IgD-negative memory B cell (primary cell): ENCODE data around the gene TTLL10. TPM values are rescaled to one million over a fixed set of nuclear protein-coding genes. Genes with fewer than 3 reads are reported as not detected.

Experiments used
- H3K27ac Mint-ChIP-seq, 3 donors: one replicate each; pipeline ENCODE4 v1.8.0; 2020 to 2022; ENCODE audit warnings: mild to moderate bottlenecking in 3 of 3, mixed read lengths in 3 of 3, moderate library complexity in 1 of 3
- H3K27me3 Mint-ChIP-seq: one replicate; pipeline ENCODE4 v1.8.0; 2021; ENCODE audit warnings: mixed read lengths
- H3K36me3 Mint-ChIP-seq: one replicate; pipeline ENCODE4 v1.8.0; 2020; ENCODE audit warnings: mild to moderate bottlenecking, mixed read lengths
- H3K4me1 Mint-ChIP-seq, 3 donors: one replicate each; pipeline ENCODE4 v1.8.0; 2020 to 2022; ENCODE audit warnings: mixed read lengths in 3 of 3, mild to moderate bottlenecking in 1 of 3
- H3K4me3 Mint-ChIP-seq, 4 donors: one replicate each; pipeline ENCODE4 v1.8.0; 2020 to 2022; ENCODE audit warnings: mild to moderate bottlenecking in 4 of 4, mixed read lengths in 4 of 4, moderate library complexity in 3 of 4
- H3K9me3 Mint-ChIP-seq, 3 donors: one replicate each; pipeline ENCODE4 v1.8.0; 2020 to 2021; ENCODE audit warnings: mixed read lengths in 3 of 3, mild to moderate bottlenecking in 1 of 3
- polyA plus RNA-seq: library from polyadenylated mRNA; unstranded; fragments of 300-500 nt; fragmentation: Illumina TruSeq; gene quantifications from one replicate; pipeline ENCODE4 v1.2.3, GENCODE V29; 2021

The TTLL10 gene
- polyA plus RNA-seq, 1 donor from 2014 or later, result not detected

DNA sequence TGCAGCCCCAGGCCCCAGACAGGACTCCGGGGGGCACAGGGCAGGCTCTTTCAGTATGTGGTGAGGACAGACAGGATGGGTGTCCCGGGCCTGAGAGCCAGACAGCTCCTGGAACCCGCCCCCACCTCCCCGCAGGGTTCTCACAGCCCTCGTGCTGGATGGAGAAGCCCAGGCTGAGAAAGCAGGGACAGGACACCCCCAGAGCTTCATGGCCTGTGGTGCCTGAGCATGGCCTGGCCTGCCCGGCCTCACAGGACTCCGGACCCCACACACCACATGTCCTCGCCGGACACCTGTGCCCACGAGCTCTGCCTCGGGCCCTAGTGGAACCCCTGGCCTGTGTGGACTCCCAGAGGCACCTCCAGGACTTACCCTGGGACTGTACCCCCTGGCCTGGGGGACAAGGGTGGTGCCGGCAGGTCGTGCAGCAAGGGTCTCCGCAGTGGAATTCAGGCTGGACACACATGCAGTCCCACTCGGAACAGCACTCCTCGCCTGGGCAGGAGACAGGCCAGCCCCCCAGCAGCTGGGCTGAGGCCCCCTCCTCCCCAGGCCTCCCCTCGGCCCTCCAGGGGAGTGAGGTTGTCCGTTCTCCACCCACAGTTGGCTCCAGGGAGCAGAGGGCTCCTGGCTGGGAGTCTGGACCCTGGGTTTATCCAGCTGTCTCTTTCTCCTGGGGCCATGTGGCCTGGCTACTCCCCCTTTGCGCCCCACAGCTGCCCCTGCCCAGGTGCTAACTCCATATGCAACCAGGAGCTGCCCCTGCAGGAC lies 31.5 kb downstream of the TTLL10 start:
- peaks cover 0 to 2% (median 0%) of the 10 kb centered on the region in 3 donors for H3K9me3 Mint-ChIP-seq
- H3K4me1 Mint-ChIP-seq, result peaks cover 0 to 11% (median 7%) of the 10 kb centered on the region in 3 donors
- H3K4me3 Mint-ChIP-seq, result peak overlapping the region in 2 of 4 donors; percentile 4 to 12
- H3K36me3 Mint-ChIP-seq, result no peaks in the 10 kb centered on the region
- H3K27ac Mint-ChIP-seq, result peak overlapping the region in 1 of 3 donors; percentile 13
- peaks cover 14% of the 10 kb centered on the region for H3K27me3 Mint-ChIP-seq

- peaks cover 0 to 10% (median 7%) of the 10 kb centered on the region in 3 donors for H3K4me1 Mint-ChIP-seq
- no peaks in the 10 kb centered on the region for H3K36me3 Mint-ChIP-seq
- no peak overlapping the region for H3K27ac Mint-ChIP-seq
- peak overlapping the region in 3 of 4 donors; percentile 37 to 92 (median 73) for H3K4me3 Mint-ChIP-seq
- H3K27me3 Mint-ChIP-seq, result peaks cover 18% of the 10 kb centered on the region
- peaks cover 0 to 2% (median 0%) of the 10 kb centered on the region in 3 donors for H3K9me3 Mint-ChIP-seq
Observed at GRCh38 chr1:1205769-1206375, 32.2 kb downstream of the TTLL10 start.

DNA sequence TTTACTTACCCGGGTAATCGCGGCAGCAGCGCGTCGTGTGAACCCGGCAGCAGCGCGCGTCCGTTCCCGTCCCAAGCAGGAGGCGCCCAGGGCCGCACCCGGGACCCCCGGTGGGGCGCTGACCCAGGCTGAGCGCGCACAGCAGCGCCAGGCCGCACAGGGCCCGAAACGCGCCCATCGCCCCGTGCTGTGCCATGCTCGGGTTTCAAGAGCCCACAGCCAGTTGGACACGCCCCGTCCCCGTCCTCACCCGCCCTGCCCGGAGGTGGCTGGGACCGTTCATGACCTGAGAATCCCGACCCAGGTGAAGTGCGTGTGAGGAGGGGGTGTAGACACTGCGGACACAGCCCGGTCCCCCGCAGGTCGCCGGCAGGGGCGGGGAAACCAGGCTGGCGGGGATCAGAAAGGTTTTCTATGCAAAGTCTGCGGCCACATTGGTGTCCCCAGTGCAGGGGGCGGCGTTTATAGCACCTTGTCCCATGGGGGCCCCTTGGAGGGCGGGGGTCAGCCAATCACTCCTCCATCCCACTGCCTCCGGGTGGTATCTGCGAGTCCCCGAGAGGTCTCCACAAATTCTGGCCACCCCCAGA lies 32.8 kb downstream of the TTLL10 start, which contains the start of gene TNFRSF18:
TSS of gene TNFRSF18 (minus strand) at position 217 of the 590 bp plus-strand sequence. CDS start at position 196, 21 bp downstream.
- peak within 1 kb of the TSS; percentile 64 to 92 (median 82) for H3K4me3 Mint-ChIP-seq
- H3K4me1 Mint-ChIP-seq, result peaks cover 0 to 10% (median 7%) of the 10 kb centered on the region in 3 donors
- H3K27ac Mint-ChIP-seq, result peak within 1 kb of the TSS in 2 of 3 donors; percentile 15 to 16
- H3K36me3 Mint-ChIP-seq, result no peaks in the 10 kb centered on the region
- H3K27me3 Mint-ChIP-seq, result peaks cover 21% of the 10 kb centered on the region
- H3K9me3 Mint-ChIP-seq, result peaks cover 0 to 2% (median 0%) of the 10 kb centered on the region in 3 donors

DNA sequence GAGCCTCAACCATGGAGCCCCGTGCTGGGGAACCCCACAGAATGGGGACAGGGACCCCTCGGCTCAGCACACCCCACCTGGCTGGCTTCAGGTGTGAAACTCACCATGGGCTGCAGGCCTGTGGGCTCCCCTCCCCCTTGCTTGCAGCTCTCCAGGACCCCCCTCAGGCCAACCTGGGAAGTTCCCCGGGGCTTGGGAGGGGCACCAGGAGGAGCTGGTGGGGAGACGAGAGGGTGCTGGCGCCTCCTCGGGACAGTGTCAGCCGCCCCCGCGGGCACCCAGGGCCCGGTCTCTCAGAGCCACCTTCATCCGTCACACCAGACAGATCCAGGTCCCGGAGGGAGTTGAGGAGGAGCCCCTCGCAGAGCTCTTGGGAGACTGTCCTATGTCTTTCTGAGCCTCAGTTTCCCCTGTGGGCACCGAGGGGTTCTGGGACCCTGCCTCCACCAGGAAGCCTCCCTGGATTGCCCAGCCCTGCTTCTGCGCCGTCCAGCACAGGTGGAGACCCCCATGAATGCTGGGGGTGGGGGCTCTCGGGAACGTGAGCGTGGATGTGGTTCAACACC lies 33.4 kb downstream of the TTLL10 start:
- peaks cover 0 to 10% (median 7%) of the 10 kb centered on the region in 3 donors for H3K4me1 Mint-ChIP-seq
- peak overlapping the region in 2 of 3 donors; percentile 15 to 16 for H3K27ac Mint-ChIP-seq
- H3K9me3 Mint-ChIP-seq, result peaks cover 0 to 2% (median 0%) of the 10 kb centered on the region in 3 donors
- H3K36me3 Mint-ChIP-seq, result no peaks in the 10 kb centered on the region
- peak overlapping the region; percentile 64 to 92 (median 82) for H3K4me3 Mint-ChIP-seq
- H3K27me3 Mint-ChIP-seq, result peaks cover 21% of the 10 kb centered on the region

DNA sequence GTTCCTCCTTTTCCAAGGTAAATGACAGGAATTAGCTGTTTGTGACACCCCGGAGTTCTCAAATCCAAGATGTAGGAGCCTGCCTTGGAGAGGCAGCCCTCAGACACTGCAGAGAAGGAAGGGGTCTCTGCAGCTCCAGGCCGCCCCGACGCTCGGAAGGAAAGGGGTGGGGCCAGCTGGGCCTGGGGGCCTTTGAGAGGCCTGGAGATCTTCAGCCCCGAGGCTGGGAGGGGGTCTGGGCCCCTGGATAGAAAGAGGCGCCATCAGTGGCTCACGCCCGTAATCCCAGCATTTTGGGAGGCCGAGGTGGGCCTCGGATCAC lies 33.9 kb downstream of the TTLL10 start:
- no peaks in the 10 kb centered on the region for H3K36me3 Mint-ChIP-seq
- peaks cover 21% of the 10 kb centered on the region for H3K27me3 Mint-ChIP-seq
- peaks cover 0 to 2% (median 0%) of the 10 kb centered on the region in 3 donors for H3K9me3 Mint-ChIP-seq
- peak overlapping the region in 2 of 3 donors; percentile 15 to 83 for H3K27ac Mint-ChIP-seq
- H3K4me3 Mint-ChIP-seq, result peak overlapping the region in 3 of 4 donors; percentile 7 to 92 (median 85)
- peaks cover 0 to 10% (median 7%) of the 10 kb centered on the region in 3 donors for H3K4me1 Mint-ChIP-seq

DNA sequence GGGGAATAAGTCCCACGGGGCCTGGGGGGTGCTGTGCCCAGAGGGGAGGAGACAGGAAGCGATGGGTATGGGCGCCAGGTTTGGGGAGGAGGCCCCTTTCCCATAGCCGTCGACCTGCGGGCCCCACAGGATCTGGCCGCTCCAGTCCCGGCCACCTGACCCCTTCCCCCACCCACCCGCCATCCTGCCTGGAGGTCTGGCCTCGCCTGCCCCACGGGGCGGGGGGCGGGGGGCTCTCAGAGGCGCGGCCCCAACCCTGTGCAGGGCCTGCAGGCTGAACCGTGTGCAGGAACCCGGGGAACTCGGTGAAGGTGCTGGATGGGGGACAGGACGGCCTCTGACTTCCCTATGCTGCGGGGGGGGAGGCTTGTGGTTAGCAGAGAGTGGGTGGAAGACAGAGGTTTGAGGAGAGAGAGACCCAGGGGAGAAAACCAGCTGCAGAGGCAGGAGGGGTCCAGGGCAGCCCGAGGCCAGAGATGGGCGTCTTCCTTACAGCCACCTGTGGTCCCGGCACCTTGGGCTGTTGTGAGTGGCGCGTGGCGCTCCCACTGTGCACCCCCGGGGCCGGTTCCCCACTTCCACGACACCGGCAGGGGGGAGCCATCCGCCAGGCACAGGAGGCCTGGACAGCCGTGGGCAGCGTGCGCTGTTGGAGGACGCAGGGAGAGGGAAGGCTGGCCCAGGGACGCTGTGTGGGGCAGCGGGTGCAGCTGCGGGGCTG lies 35.2 kb downstream of the TTLL10 start:
- no peaks in the 10 kb centered on the region for H3K36me3 Mint-ChIP-seq
- peaks cover 21% of the 10 kb centered on the region for H3K27me3 Mint-ChIP-seq
- peak overlapping the region; percentile 7 to 94 (median 76) for H3K4me3 Mint-ChIP-seq
- peak overlapping the region in 2 of 3 donors; percentile 5 to 83 for H3K27ac Mint-ChIP-seq
- peaks cover 0 to 10% (median 7%) of the 10 kb centered on the region in 3 donors for H3K4me1 Mint-ChIP-seq
- peaks cover 0 to 2% (median 0%) of the 10 kb centered on the region in 3 donors for H3K9me3 Mint-ChIP-seq

GRCh38 chr1:1210726-1211540 lies 37.3 kb downstream of the TTLL10 start:
- peak overlapping the region in 1 of 3 donors; percentile 19 for H3K27ac Mint-ChIP-seq
- H3K9me3 Mint-ChIP-seq, result peaks cover 0 to 2% (median 0%) of the 10 kb centered on the region in 3 donors
- peak overlapping the region in 1 of 4 donors; percentile 70 for H3K4me3 Mint-ChIP-seq
- H3K36me3 Mint-ChIP-seq, result no peaks in the 10 kb centered on the region
- peaks cover 0 to 16% (median 15%) of the 10 kb centered on the region in 3 donors for H3K4me1 Mint-ChIP-seq
- H3K27me3 Mint-ChIP-seq, result peaks cover 21% of the 10 kb centered on the region

GRCh38 chr1:1211541-1212441 lies 38.1 kb downstream of the TTLL10 start:
- Mint-ChIP-seq H3K4me1 (peaks cover 0 to 20% (median 18%) of the 10 kb centered on the region in 3 donors), H3K27ac (peak overlapping the region in 1 of 3 donors; percentile 19), H3K27me3 (peaks cover 21% of the 10 kb centered on the region), H3K36me3 (no peaks in the 10 kb centered on the region), H3K9me3 (peaks cover 0 to 2% (median 0%) of the 10 kb centered on the region in 3 donors), H3K4me3 (no peak overlapping the region)

DNA sequence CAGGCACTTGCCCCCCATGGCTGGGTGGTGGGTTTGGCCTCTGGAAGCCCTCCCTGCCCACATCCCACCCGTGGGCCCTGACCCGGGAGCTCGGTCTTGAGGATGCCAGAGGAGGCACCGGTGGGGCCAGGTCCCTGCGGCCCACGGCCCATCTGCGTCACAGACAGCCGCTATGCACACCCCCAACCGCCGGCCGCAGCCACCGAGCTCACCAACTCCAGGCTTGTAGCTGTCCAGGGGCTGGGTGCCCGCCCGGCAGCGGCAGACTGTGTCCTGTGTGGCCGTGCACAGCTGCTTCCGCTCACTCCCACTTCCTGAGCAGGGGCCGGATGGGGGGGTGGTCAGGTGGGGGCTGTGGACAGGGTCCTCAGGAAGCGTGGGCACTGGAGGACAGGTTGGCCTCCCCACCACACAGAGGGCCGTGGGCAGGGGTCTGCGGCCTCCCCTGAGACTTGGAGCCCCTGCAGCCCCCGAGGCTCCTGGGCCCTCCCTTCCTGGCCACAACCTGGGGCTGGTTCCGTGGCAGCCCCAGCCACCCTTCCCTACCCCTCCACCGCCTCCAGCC lies 39.2 kb downstream of the TTLL10 start:
- peak overlapping the region in 1 of 4 donors; percentile 23 for H3K4me3 Mint-ChIP-seq
- H3K36me3 Mint-ChIP-seq, result no peaks in the 10 kb centered on the region
- peaks cover 0 to 2% (median 0%) of the 10 kb centered on the region in 3 donors for H3K9me3 Mint-ChIP-seq
- peaks cover 20% of the 10 kb centered on the region for H3K27me3 Mint-ChIP-seq
- H3K4me1 Mint-ChIP-seq, result peaks cover 0 to 19% (median 18%) of the 10 kb centered on the region in 3 donors
- H3K27ac Mint-ChIP-seq, result peak overlapping the region in 1 of 3 donors; percentile 16

DNA sequence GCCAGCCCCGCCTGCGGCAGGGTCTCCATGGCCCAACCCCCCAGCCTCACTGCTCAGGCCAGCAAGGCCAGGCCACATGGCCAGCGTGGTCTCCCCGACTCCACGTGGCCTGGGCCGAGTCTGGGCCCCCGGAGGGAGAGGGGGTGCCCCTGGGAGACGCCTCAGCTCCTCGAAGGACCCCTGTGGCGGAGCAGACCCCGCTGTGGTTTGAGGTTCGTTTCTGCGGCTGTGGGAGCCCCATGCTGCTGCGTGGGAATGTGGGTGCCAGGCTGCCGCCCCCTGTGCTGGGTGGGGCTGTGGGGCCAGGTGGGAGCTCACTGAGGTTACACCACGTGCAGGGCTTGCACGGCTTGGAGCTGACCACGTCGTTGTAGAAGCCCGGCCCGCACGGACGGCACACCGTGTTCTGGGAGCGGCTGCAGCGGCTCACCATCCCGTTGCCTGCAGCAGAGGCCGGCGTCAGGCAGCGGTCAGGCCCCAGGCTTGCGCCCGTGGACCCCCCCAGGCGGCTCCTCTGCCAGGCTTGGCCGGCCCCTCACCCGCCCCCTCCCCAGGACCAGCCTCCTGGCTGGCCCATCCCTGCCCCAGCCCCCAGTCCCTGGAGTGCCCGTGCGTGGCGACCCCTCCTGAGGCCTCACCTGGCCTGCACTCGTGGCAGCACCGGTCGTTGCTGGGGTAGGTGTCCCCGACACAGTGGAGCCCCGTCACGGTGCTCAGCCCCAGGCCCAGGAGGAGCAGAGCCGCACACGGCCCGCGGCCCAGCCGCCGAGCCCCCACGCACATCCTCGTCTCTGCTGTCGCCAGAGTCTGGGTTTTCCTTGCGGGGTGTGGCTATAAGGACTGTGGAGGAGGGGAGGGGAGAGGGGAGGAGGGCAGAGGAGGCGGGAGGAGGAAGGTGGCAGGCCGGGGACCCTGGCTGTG lies 39.9 kb downstream of the TTLL10 start, which contains the start of gene TNFRSF4:
TSS of gene TNFRSF4 (minus strand) at position 809 of the 921 bp plus-strand sequence. CDS start at position 783, 26 bp downstream.
- Mint-ChIP-seq H3K4me3 (peak within 1 kb of the TSS in 3 of 4 donors; percentile 14 to 67 (median 41)), H3K27ac (peak within 1 kb of the TSS; percentile 16 to 39 (median 31)), H3K4me1 (peaks cover 0 to 14% (median 13%) of the 10 kb centered on the region in 3 donors), H3K36me3 (no peaks in the 10 kb centered on the region), H3K9me3 (no peaks in the 10 kb centered on the region), H3K27me3 (peaks cover 16% of the 10 kb centered on the region)

DNA sequence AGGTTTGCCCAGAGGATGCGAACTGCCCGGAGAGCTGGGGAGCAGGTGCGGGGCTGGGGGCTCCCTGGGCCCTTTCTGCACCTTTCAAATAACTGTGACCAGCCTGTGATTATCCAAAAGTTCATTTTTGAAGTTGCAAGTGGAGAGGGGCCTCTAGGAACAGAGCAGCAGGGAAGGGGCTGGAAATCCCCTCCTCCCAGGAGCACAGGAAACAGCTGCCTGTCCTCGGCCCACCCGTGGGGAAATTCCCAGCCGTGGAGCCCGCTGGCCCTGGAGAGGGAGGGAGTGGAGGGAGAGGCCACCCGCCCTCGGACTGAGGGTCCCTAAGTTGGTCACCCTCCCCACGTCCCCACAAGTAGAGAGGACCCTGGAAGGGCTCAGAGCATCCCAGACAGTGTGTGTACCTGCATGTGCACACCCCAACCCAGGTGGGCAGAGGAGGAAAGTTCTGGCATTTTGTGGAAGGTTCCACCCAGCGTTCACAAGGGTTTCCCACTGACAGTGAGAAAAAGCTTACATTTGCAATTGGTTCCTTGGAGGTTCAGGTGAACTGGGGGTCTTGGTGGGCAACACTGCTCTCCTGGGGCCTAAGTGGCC lies 41.5 kb downstream of the TTLL10 start:
- H3K27me3 Mint-ChIP-seq, result peaks cover 7% of the 10 kb centered on the region
- H3K27ac Mint-ChIP-seq, result peak overlapping the region in 2 of 3 donors; percentile 39 to 83
- H3K36me3 Mint-ChIP-seq, result no peaks in the 10 kb centered on the region
- H3K4me3 Mint-ChIP-seq, result peak overlapping the region in 2 of 4 donors; percentile 41 to 67
- H3K9me3 Mint-ChIP-seq, result no peaks in the 10 kb centered on the region
- peaks cover 0 to 12% (median 11%) of the 10 kb centered on the region in 3 donors for H3K4me1 Mint-ChIP-seq
